ENCODE measurements around the gene MTUS2.
A peak's percentile ranks its signal among the peaks of the same experiment; 100 is the strongest.
"Not testable (repeated sequence)": the region's sequence is repeated elsewhere in the genome, so short reads cannot be mapped to it uniquely, and the experiment has no call there.

MTUS2 gene

DNA sequence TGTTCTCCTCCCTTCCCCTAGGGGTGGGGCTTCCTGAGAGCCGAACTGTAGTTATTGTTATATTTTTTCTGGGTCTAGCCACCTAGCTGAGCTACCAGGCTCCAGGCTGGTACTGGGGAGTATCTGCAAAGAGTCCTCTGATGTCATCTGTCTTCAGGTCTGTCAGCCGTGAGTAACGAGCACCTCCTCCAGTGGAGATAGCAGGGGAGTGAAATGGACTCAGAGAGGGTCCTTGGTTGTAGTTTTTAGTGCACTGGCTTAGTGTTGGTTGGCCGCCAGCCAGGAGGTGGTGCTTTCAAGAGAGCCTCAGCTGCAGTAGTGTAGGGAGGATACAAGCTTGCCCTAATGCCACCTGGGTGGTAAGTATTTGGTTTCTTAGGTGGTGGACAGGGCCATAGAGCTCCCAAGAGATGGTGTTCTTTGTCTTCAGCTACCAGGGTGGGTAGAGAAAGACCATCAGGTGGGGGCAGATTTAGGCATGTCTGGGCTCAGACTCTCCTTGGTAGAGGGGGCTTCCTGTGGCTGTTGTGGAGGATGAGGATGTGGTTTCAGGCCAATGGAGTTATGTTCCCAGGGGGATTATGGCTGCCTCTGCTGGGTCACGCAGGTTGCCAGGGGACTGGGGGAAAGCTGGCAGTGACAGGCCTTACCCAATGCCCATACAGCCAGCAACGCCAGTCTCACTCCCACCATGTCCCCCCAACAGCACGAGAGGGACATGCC lies 525.9 kb downstream of the MTUS2 start:
- not testable (repeated sequence) for DNase-seq

GRCh38 chr13:29355029-29355428 lies 534.9 kb downstream of the MTUS2 start:
- DNase-seq = no peak

GRCh38 chr13:29359181-29359580 lies 539.0 kb downstream of the MTUS2 start:
- DNase-seq = no peak

- no peak for DNase-seq
Observed at GRCh38 chr13:29361716-29362115, 541.6 kb downstream of the MTUS2 start.

DNA sequence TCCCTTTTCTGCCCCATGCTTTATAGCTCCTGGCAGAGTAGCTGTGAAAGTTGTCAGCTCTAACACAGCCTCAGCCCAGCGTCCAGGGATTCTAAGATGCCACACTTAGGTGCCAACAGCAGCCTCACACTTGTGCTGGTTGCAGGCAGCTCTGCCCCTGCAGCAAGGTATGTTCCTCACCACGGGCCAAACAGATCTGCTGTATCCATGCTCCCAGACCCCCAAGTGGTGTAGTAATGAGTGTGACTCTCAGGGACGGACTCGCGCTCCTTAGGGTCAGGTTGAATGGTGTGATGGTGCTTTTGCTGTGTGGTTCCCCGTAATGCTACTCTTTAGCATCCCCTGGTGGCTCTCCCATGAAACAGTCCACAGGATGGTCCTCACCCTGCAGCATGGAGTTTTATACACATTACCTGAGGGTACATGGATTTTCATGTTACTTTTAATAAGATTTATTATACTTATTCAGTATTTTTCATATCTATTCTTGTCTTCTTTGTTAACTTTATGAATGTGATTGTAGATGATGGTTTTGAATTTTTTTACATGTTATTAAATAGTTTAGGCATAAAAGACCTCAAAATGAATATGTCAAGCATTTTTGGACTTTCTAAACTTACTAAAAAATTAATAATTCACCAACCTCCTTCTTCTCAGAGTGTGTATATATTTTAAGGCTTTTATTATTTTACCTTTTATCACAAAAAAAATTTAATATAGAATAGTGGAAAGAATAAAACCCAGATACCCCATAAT lies 542.9 kb downstream of the MTUS2 start:
- DNase-seq = peak; percentile 42 to 62

GRCh38 chr13:29369060-29369743 lies 549.1 kb downstream of the MTUS2 start:
- DNase-seq = peak in 1 of 2 experiments; percentile 39

- DNase-seq = no peak
Observed at GRCh38 chr13:29379281-29379680, 559.1 kb downstream of the MTUS2 start.

- DNase-seq = no peak
Observed at GRCh38 chr13:29379865-29380264, 559.7 kb downstream of the MTUS2 start.

GRCh38 chr13:29382021-29382420 lies 561.9 kb downstream of the MTUS2 start:
- no peak for DNase-seq

DNA sequence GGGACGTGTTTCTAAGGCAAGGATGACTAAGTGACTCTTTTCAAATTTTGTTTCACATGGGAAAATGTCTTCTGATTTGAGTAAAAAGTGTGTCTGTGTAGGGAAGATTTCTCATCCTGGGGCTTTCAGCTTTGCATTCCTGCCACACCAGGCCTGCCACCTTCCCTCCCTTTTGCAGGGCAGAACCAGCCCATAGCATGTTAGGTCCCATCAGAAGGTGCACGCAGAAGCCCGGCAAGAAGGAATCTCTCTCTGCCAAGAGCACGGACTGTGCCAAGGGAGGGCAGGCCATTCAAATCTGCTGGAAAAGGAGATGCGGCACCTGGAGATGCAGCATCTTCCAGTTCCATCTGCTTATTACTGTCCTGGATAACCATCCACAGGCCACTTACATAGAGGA lies 563.3 kb downstream of the MTUS2 start:
- DNase-seq = no peak

DNA sequence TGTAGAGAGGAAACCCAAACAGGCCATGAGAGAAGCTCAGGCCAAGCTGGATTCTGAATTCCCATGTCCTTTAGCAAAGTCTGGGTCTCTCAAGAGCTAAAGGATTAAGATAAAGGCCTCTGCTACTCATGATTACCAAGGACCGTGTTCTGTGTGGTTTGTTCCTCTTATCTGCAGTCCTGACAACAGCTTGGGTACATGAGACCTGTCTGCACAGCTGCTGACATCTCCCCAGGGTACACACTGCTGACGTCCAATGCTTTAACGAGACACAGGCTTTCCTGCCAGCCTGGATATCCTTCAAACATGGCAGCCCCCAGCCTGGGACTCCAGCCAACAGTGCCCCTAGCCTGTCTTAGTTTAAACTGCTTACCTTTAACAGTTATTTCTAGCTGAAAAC lies 564.3 kb downstream of the MTUS2 start:
- DNase-seq = no peak

GRCh38 chr13:29384871-29385270 lies 564.7 kb downstream of the MTUS2 start:
- no peak for DNase-seq

DNA sequence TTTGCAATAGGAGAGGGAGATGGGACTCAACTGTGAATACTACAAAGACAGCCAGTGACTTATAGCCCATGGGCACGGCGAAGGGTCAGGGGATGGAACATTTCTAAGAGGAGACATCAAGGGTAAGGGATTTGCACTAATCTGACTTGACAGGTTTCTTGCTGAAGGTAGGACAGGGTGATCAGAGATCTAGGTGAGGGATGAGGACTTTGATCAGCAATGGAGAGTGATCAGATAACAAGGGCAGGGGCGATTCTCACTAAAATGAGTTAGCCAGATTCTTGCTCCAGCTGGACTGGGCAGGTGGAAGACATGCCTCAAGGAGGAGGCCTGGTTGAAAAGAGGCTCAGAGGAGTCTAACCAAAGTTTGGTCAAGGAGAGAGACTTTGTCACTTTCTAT lies 566.1 kb downstream of the MTUS2 start:
- DNase-seq = no peak

DNA sequence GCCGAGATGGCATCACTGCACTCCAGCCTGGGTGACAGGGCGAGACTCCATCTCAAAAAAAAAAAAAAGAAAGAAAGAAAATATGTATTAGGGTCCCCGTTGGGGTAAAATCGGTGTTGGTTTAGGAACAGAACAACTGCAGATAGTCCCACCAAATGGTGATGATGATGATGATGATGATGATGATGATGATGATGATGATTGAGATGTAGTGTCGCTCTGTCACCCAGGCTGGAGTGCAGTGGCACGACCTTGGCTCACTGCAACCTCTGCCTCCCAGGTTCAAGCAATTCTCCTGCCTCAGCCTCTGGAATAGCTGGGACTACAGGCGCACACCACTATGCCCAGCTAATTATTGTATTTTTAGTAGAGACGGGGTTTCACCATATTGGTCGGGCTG lies 570.5 kb downstream of the MTUS2 start:
- DNase-seq = not testable (repeated sequence)

DNA sequence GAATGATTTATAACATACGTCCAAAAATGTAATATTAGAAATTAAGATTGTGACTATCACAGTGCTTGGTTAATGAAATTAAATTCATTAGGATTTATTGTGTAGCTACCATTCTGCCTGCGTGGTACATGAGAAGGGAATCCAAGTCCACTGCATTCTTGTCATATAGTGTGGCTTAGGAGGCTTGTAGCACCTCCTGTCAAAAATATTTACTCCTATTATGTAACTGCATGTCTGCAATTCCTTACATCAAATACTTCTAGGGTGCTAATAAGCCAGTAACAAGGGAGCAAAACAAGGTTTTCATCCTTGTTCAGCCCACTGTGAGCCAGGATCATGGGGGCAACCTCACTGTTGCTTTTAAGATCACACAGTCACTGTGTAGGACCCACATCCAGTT lies 576.3 kb downstream of the MTUS2 start:
- no peak for DNase-seq

- DNase-seq = no peak
Observed at GRCh38 chr13:29397265-29397664, 577.1 kb downstream of the MTUS2 start.

DNA sequence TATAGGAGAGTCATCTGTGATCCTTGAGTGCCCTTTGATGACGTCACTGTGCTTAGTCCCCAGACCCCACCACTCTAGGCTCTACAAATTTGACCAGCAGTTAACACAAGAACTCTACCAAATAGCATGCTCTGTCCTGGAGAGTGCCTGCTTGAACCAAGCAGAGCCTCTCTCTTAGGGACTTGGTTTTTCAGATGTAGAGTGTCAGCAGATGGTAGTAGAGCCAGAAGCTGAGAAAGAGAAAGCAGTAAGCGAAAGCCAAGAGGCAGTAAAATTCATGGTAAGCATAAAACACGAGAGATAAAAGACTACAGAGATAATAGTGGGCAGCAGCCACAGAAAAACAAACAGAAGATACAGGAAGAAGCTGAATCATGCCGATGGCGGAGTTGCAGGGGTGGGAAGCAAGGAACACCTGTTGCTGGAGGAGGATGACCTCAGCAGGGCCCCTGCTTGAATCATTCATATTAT lies 582.1 kb downstream of the MTUS2 start:
- no peak for DNase-seq

DNA sequence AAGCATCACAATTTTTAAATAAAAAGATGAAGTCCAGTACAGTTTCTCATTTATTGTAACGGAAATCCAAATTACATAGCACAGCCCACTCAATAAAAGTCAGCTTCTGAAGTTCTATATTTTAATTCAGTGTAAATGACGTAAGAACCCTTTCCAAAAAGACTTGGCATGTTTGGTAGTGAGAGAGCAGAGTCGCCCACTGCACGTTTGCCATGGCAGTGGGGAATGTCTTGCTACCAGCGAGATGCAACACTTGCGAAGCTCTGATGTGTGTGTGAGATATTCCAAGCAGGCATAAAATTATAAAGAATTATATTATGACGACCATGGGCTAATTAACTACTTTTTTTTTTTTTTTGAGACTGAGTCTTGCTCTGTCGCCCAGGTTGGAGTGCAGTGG lies 585.3 kb downstream of the MTUS2 start:
- no peak for DNase-seq

DNA sequence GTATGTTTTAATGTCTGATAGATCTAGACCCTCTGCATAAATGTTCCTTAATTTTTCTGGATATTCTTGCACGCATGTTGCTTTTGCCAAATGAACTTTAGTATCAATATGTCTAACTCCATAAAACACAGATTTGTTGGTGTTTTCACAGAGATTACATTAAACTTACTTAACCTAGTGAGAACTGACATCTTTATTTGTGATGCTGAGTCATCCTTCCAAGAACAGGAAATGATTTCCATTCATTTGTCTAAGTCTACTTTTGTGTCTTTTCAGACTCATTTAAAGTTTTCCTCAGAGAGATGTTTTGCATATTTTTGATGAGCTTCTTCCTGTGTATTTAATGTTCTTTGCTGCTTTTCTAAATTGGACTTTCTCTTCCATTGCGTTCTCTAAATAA lies 591.3 kb downstream of the MTUS2 start:
- no peak for DNase-seq

DNA sequence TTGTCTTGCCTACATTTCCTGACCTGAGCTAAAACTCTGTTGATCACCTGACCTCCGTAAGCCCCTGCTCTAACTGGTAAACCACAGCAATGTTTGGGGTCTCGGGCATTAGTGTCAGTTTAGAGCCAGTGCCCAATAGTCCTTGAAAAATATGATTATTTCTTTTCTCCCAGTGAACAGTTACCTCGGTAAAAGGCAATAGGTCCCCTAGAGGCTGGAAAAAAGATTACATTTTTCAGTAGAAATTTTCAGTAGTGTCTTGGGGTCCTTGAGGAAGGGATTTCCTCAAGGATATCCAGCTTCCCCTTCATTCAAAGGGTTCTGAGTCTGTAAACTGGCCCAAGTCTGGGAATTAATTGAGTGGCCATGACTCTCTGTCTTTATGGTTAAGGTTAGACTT lies 597.9 kb downstream of the MTUS2 start:
- no peak for DNase-seq

DNA sequence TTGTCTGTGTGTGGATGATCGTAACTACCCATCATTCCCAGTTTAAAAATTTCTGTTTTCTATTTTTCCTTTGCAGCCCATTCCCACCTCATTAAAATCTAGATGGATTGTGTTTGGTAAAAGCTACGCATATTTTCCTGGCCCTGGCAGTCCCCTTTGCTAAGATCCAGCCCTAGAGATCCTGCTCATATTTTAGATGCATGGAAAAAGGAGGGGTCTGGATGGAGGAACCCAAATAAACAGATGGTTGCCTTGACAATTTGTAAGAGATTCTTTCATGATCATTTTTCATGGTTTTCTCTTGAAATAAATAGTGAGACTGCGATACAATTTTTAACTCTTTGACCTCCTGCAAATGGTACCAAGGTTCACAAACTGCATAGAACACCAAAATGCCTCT lies 601.0 kb downstream of the MTUS2 start:
- no peak for DNase-seq

GRCh38 chr13:29422015-29422414 lies 601.9 kb downstream of the MTUS2 start:
- DNase-seq = no peak

- DNase-seq = no peak
Observed at GRCh38 chr13:29423050-29423449, 602.9 kb downstream of the MTUS2 start.

DNA sequence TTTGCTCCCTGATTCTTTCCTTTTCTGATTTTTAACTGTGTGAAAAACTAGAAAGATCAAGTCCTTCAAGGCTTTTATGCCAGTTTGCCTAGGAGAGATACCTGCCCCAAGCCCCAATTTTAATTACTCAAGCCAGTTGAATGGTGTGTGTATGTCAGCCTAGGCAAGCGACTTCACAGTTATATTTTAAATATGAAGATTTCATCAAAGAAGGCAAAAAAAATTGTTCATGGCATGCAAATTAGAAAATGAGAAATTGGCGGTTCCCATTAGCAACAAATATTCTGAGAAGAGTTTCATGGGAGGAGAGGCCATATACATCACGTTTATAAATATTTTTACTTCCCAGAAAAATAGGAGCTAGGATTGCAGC lies 607.8 kb downstream of the MTUS2 start:
- DNase-seq = no peak
